Measurements from ENCODE around the gene ATF2.
A peak's percentile ranks its signal among the peaks of the same experiment; 100 is the strongest.
"Not testable (repeated sequence)": the region's sequence is repeated elsewhere in the genome, so short reads cannot be mapped to it uniquely, and the experiment has no call there.

ATF2 gene

GRCh38 chr2:175111200-175111657 is 56.8 kb downstream of the ATF2 start:
- peak; percentile 46; the same call in 1 of the 2 replicates for TF ChIP-seq CTCF (IDR thresholded peaks at IDR 0.05; ENCODE audit: control insufficient read depth, extremely low read depth, insufficient read depth)
- H3K4me3 ChIP-seq (ENCODE audit: low read depth, low read length), result no peak overlapping the region
- peak; percentile 13 for DNase-seq (ENCODE audit: low read depth)

- not testable (repeated sequence) for H3K4me3 ChIP-seq (ENCODE audit: low read depth, low read length)
These were observed 59.9 kb downstream of the ATF2 start for GRCh38 chr2:175108091-175108490.

GRCh38 chr2:175107146-175107545 is 60.9 kb downstream of the ATF2 start:
- DNase-seq (ENCODE audit: low read depth), result no peak
- no peak for TF ChIP-seq CTCF (IDR thresholded peaks at IDR 0.05; ENCODE audit: control insufficient read depth, extremely low read depth, insufficient read depth)

More at GRCh38 chr2:175108091-175108490, 59.9 kb downstream of the ATF2 start:
- DNase-seq (ENCODE audit: low read depth), result not testable (repeated sequence)

DNA sequence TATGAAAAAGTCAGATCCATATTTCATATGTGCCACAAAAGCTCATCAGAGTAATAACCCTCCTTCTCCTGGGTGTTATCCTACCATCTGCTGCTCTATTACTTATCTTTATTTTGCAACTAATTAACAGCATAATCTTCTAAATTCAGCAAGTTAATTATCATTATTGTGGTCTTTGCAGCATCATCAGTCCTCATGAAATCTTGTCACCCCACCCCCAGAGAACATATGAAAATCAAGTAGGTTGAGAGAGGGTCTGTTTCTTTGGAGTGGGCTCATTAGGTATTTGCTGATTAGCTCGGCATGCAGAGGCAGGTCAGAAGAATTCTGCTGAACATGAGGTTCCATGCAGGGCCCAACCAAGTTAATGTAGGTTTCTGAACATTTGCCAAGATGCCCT is 64.8 kb downstream of the ATF2 start:
- no peak for DNase-seq (ENCODE audit: low read depth)
- H3K4me3 ChIP-seq (ENCODE audit: low read depth, low read length), result no peak overlapping the region
- TF ChIP-seq CTCF (IDR thresholded peaks at IDR 0.05; ENCODE audit: control insufficient read depth, extremely low read depth, insufficient read depth), result no peak

More at GRCh38 chr2:175107146-175107545, 60.9 kb downstream of the ATF2 start:
- H3K4me3 ChIP-seq (ENCODE audit: low read depth, low read length), result no peak overlapping the region

- no peak for TF ChIP-seq CTCF (IDR thresholded peaks at IDR 0.05; ENCODE audit: control insufficient read depth, extremely low read depth, insufficient read depth)
- H3K4me3 ChIP-seq (ENCODE audit: low read depth, low read length), result no peak overlapping the region
- DNase-seq (ENCODE audit: low read depth), result no peak
These were observed 66.5 kb downstream of the ATF2 start for GRCh38 chr2:175101514-175101913.

DNA sequence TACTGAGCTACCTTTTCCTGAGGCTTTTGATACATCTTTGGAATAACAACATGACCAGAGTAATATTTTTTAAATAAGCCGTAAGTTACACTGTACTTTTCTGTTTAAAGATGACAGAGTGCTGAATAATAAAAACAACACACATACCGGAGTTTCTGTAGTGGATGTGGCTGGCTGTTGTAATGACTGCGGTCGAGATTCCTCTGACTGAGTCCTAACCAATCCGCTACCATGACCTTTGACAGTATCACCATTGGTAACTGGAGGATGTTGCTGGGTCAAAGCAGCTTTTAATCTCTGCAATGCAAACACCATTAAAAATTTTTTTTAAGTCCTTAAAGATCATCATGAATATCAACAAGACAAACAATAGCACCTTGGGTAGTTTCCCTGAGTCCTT is 70.7 kb downstream of the ATF2 start:
- H3K4me3 ChIP-seq (ENCODE audit: low read depth, low read length), result no peak overlapping the region
- TF ChIP-seq CTCF (IDR thresholded peaks at IDR 0.05; ENCODE audit: control insufficient read depth, extremely low read depth, insufficient read depth), result no peak
- peak; percentile 33 for DNase-seq (ENCODE audit: low read depth)

DNA sequence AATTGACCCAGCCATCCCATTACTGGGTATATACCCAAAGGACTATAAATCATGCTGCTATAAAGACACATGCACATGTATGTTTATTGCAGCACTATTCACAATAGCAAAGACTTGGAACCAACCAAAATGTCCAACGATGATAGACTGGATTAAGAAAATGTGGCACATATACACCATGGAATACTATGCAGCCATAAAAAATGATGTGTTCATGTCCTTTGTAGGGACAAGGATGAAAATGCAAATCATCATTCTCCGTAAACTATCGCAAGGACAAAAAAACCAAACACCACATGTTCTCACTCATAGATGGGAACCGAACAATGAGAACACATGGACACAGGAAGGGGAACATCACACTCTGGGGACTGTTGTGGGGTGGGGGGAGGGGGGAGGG is 83.9 kb downstream of the ATF2 start:
- not testable (repeated sequence) for DNase-seq (ENCODE audit: low read depth); H3K4me3 ChIP-seq (ENCODE audit: low read depth, low read length)

- no peak for DNase-seq (ENCODE audit: low read depth)
- TF ChIP-seq CTCF (IDR thresholded peaks at IDR 0.05; ENCODE audit: control insufficient read depth, extremely low read depth, insufficient read depth), result no peak
- H3K4me3 ChIP-seq (ENCODE audit: low read depth, low read length), result no peak overlapping the region
These were observed 87.5 kb downstream of the ATF2 start for GRCh38 chr2:175080479-175080878.
